ENCODE measurements around the gene AP2B1. TPM values are rescaled to one million over a fixed set of nuclear protein-coding genes. Genes with fewer than 3 reads are reported as not detected.

Gene AP2B1
- total RNA-seq, 2 donors from 2014 or later: 255 to 258 TPM

DNA sequence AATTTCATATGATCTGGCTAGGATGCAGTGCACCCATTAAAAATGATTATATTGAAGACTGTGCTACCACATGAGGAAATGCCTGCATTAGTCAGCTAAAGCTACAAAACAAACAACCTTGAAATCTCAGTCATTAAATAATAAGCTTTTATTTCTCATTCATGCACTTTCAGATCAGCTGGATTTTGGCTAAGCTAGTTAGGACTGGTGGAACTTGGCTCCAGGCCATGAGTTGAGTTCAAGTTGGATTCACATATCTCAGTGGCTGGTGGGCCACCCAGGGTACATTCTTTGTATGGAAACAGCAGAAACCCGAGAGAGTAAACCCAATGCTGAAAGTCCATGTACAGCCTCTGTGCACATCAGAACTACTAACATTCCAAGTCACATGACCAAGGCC lies 43.3 kb upstream of the AP2B1 start:
- Mint-ChIP-seq H3K4me1 (peaks cover 1% of the 10 kb centered on the region), H3K27me3 (ENCODE audit: insufficient read depth) (peaks cover 26% of the 10 kb centered on the region), H3K9me3 (no peaks in the 10 kb centered on the region), H3K4me3 (no peak overlapping the region), H3K36me3 (ENCODE audit: low read depth) (no peaks in the 10 kb centered on the region), H3K27ac (no peak overlapping the region)
- no peaks in the 10 kb centered on the region for H3K36me3 ChIP-seq (ENCODE audit: control insufficient read depth, insufficient read depth, low read length)
- no peaks in the 10 kb centered on the region for H3K4me1 ChIP-seq (ENCODE audit: control insufficient read depth, insufficient read depth, low read length)
- H3K27me3 ChIP-seq (ENCODE audit: control insufficient read depth, insufficient read depth, low read length, poor library complexity, severe bottlenecking): peaks cover 25% of the 10 kb centered on the region
- H3K9me3 ChIP-seq (ENCODE audit: control insufficient read depth, low read length): no peaks in the 10 kb centered on the region
- no peak overlapping the region for H3K9ac ChIP-seq (ENCODE audit: extremely low read depth, low read length, poor library complexity, severe bottlenecking)
- no peak overlapping the region for H3K27ac ChIP-seq (ENCODE audit: low read depth, low read length)
- no peak overlapping the region for H3K4me3 ChIP-seq (ENCODE audit: low read length)
- no peak for DNase-seq
- WGBS, 2 experiments (ENCODE audit: insufficient coverage in 1 of 2, insufficient read length in 1 of 2): 84 to 88% methylated on average over 1 of the region's 1 CpG
- TF ChIP-seq, protein P1, sequence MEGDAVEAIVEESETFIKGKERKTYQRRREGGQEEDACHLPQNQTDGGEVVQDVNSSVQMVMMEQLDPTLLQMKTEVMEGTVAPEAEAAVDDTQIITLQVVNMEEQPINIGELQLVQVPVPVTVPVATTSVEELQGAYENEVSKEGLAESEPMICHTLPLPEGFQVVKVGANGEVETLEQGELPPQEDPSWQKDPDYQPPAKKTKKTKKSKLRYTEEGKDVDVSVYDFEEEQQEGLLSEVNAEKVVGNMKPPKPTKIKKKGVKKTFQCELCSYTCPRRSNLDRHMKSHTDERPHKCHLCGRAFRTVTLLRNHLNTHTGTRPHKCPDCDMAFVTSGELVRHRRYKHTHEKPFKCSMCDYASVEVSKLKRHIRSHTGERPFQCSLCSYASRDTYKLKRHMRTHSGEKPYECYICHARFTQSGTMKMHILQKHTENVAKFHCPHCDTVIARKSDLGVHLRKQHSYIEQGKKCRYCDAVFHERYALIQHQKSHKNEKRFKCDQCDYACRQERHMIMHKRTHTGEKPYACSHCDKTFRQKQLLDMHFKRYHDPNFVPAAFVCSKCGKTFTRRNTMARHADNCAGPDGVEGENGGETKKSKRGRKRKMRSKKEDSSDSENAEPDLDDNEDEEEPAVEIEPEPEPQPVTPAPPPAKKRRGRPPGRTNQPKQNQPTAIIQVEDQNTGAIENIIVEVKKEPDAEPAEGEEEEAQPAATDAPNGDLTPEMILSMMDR (conservative IDR thresholded peaks at IDR 0.05): no peak

DNA sequence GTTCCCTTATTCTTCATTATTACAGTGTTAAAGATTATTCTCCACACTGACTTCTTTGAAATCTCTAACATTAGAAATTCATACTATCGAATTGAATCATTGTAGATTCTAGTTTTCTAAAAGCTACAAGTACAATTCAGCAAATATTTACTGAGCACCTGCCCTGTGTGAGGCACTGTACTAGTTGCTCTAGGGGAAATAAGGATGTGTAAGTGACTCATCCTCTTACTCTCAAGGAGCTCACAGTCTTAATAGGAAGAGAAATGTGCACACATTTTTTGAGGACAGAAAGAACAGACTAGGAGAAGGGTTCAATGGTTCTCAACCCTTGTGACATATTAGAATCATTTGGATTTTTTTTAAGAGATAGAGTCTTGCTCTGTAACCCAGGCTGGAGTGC lies 42.0 kb upstream of the AP2B1 start:
- DNase-seq: no peak
- Mint-ChIP-seq H3K27ac (no peak overlapping the region), H3K4me3 (no peak overlapping the region), H3K9me3 (no peaks in the 10 kb centered on the region), H3K4me1 (peaks cover 1% of the 10 kb centered on the region), H3K36me3 (ENCODE audit: low read depth) (no peaks in the 10 kb centered on the region), H3K27me3 (ENCODE audit: insufficient read depth) (peaks cover 38% of the 10 kb centered on the region)
- peaks cover 32% of the 10 kb centered on the region for H3K27me3 ChIP-seq (ENCODE audit: control insufficient read depth, insufficient read depth, low read length, poor library complexity, severe bottlenecking)
- no peak overlapping the region for H3K9ac ChIP-seq (ENCODE audit: extremely low read depth, low read length, poor library complexity, severe bottlenecking)
- TF ChIP-seq, protein P1 (conservative IDR thresholded peaks at IDR 0.05): no peak
- H3K9me3 ChIP-seq (ENCODE audit: control insufficient read depth, low read length): no peaks in the 10 kb centered on the region
- H3K27ac ChIP-seq (ENCODE audit: low read depth, low read length): no peak overlapping the region
- no peaks in the 10 kb centered on the region for H3K4me1 ChIP-seq (ENCODE audit: control insufficient read depth, insufficient read depth, low read length)
- H3K36me3 ChIP-seq (ENCODE audit: control insufficient read depth, insufficient read depth, low read length): no peaks in the 10 kb centered on the region
- H3K4me3 ChIP-seq (ENCODE audit: low read length): no peak overlapping the region
- 80 to 100% methylated on average over 1 of the region's 1 CpG for WGBS, 2 experiments (ENCODE audit: insufficient coverage in 1 of 2, insufficient read length in 1 of 2)

DNA sequence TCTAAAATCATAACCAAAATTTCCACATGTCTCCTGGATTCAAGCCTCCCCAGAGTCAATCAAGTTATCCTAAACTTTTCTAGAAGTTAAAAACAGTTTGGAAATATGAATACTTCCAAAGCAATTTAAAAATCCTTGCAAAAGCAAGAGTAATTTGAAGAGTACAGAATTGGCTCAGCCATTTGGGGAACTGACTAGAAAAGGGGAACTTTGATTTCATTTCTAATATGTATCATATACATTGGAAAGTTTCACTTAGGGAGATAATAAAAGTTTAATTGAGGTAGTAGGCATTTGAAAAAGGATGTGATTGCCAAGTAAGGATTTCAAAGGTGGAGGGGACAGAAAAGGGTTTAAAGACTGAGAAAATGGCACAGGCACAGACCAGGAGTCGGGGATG lies 40.6 kb upstream of the AP2B1 start:
- Histone ChIP-seq H3K27me3 (ENCODE audit: control insufficient read depth, insufficient read depth, low read length, poor library complexity, severe bottlenecking) (peaks cover 32% of the 10 kb centered on the region), H3K4me1 (ENCODE audit: control insufficient read depth, insufficient read depth, low read length) (no peaks in the 10 kb centered on the region), H3K36me3 (ENCODE audit: control insufficient read depth, insufficient read depth, low read length) (no peaks in the 10 kb centered on the region), H3K27ac (ENCODE audit: low read depth, low read length) (no peak overlapping the region), H3K4me3 (ENCODE audit: low read length) (no peak overlapping the region), H3K9me3 (ENCODE audit: control insufficient read depth, low read length) (no peaks in the 10 kb centered on the region), H3K9ac (ENCODE audit: extremely low read depth, low read length, poor library complexity, severe bottlenecking) (no peak overlapping the region)
- Mint-ChIP-seq H3K27ac (no peak overlapping the region), H3K27me3 (ENCODE audit: insufficient read depth) (peaks cover 39% of the 10 kb centered on the region), H3K9me3 (no peaks in the 10 kb centered on the region), H3K36me3 (ENCODE audit: low read depth) (no peaks in the 10 kb centered on the region), H3K4me1 (peaks cover 1% of the 10 kb centered on the region), H3K4me3 (no peak overlapping the region)
- TF ChIP-seq, protein P1 (conservative IDR thresholded peaks at IDR 0.05): no peak
- no peak for DNase-seq
- 89 to 100% methylated on average over 1 of the region's 1 CpG for WGBS, 2 experiments (ENCODE audit: insufficient coverage in 1 of 2, insufficient read length in 1 of 2)
